Globus pallidus (tissue), 1 donor: ENCODE measurements around the gene CCDC149.
A peak's percentile ranks its signal among the peaks of the same experiment; 100 is the strongest.

Source experiments
- DNase-seq: peaks from one replicate; pipeline ENCODE4 v3.0.0-alpha.2; 2015; ENCODE audit warnings: low spot score

The CCDC149 gene

DNA sequence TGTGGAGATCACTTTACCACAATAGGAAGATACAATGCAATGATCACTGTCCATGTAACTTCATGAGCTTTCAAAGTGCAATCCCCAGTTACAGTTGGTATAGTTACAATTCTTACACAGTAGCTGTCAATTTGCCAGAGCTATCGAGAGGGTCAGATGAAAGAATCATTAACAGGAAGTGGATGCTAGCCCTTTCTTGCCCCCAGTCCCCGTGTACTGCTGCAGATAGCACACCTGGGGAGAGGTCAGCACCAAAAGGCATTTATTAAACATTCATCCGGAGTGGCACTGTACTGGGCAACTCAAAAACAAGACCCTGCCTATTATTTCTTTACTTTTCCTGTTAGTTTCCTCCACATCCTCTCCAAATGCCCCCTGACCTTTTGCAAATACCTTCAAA lies 69.7 kb downstream of the CCDC149 start:
- DNase-seq = no peak

DNA sequence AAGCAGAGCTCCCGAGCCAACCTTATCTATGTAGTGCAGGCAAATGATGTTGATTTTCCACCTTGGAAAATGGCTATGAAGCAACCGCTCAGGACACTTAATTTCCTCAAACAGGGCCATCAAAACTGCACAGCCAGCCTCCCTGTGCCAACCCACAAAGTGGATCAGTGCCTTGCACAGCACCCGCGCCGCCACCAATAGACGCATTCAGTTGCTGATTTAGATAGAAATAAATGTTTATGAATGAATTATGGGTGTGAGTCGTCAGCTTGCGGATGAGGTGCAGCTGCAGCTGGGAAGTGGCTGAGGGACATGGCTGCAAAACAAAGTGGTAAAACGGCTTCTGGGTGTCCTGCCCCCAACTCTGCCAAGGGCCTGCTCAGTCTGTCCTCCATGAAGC lies 70.5 kb downstream of the CCDC149 start:
- DNase-seq = no peak

DNA sequence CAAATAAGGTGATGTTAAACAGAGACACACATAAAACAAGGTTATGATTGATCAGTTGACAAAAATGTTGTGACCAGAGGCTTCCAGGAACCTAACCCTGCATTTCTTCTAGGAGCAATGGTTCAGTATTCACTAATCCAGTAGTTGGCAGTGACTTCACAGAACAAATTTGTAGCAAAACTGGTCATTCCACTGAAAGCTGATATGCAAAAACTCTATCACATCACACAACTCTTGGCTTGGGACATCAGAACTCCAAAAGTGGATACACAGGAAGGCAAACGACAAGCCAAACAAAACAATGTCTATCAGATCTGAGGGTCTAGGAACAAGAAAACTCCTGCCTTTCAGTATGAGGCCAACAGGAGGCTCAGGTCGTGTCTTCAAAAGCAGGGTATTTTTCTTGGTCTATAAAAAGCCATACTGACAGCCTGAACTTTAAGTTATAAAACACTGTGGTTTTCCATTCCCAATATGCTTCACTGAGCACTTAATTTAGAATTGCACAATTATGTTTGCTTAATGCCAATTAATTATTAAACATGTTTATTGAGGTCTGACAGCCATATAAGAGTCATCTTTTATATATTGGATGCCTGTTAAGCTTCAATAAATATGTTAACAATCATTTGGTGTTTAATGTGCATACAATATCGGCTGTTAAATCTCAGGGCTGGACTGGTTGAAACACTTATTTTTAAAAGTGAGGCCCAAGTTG lies 71.9 kb downstream of the CCDC149 start:
- no peak for DNase-seq

DNA sequence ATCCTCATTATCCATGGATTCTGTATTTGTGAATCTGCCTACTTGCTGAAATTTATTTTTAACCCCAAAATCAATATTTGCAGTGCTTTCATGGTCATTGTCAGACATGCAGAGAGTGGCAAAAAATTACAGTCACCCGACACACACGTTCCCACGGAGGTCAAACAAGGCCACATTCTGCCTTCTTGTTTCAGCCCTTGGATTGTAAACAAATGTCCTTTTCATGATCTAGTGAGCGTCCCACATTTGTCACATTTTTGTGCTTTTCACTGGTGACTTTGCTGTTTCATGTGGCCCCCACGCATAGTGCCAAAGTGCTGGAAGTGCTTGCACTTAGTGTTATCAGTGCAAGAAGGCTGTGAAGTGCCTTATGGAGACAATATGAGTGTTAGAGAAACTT lies 72.5 kb downstream of the CCDC149 start:
- DNase-seq = peak; percentile 60

DNA sequence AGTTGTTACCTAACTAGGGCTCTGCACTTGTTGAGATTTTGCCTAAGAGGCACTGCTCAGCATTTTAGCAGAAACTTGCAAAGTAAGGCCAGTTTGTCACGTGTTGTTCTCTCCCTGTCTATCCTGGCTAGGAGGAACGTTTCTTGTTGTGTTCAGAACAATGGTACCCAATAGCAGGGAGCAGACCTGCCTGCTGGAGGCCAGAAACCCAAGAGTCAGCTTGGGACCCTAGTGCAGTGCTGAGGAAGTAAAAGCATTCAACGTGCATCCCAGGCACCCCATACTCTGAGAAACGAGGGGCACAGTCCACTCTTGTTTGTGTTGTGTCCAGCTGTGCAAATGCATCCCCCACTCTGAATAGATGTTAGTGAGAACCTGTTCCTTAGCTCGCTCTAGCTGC lies 75.1 kb downstream of the CCDC149 start:
- no peak for DNase-seq

DNA sequence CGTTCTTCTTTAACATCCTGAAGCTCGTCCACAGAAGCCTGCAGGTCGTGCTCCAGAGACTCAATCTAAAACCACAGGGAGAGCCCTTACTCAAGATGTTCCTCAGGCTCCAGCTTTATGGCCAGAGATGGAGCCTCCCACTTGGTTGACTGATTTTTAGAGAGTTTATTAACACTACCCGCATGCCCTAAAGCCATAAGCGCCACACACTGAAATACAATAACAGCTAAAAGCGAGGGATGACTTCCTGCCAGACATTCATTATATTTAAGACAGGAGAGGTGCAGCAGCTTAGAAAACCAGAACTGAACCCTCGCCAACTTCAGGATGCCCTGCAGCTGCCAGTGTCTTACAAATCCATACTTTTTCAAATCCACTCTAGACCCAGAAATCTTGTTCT lies 75.5 kb downstream of the CCDC149 start:
- DNase-seq = no peak

DNA sequence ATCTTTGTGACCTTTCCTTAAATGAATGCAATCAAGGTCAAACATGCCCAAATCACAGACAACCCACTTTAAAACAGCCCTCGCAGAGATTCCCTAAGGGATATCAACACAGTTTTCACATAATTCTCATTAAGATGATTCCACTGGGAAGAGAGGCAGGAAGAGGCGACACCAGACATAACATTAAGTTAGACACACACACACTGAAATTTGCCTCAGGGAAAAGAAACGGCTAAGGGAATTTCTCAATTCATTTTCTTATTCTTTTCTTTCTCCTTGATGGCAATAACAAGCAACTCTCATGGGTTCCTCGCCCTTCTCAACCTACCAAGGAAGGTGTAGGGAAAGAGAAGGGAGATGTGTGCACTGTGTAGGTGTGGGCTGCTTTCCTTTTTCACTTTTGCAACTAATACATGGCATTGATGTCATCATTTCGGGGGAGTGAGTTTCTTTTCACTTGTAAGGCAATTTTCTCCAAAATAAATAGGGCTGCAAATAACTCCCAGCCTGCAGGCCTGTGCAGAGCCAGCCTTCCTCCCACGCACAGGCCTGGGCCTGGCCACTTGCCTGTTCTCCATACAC lies 76.1 kb downstream of the CCDC149 start:
- no peak for DNase-seq

DNA sequence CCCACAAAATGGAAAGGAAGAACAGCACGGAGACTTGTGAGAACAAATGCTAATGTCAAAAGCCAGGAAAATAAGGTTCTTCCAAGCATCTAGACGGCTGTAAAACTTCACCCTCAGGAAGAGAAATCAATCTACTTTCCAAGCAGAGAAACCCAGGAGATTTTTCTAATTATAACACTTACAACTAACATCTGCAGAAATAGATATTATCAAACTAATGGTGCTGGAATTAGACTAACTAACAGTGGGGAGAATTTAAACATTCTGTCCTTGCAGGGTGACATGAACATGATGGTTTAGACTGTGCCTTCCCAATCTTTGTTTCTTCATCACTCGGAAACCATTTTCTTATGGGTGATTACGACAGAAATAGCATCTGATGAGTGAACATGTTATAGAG lies 77.1 kb downstream of the CCDC149 start:
- DNase-seq = no peak

DNA sequence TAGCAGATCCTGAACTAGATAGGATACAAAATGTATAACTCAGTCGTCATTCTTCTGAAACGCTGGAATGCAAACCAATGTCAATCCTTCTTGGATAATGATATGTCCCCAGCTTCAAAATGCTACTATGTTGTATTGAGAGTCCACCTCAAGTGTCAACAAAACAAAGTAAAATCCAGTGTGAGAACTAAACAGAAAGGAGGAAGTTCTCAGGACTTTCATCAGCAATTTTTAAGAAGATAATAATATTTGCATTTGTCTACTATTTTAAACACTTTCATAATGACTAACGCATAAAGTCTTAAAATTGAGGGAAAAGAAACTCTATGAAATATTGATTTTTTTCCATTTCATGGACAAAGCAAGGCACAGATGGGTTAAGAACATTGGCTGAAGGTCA lies 81.2 kb downstream of the CCDC149 start:
- no peak for DNase-seq

DNA sequence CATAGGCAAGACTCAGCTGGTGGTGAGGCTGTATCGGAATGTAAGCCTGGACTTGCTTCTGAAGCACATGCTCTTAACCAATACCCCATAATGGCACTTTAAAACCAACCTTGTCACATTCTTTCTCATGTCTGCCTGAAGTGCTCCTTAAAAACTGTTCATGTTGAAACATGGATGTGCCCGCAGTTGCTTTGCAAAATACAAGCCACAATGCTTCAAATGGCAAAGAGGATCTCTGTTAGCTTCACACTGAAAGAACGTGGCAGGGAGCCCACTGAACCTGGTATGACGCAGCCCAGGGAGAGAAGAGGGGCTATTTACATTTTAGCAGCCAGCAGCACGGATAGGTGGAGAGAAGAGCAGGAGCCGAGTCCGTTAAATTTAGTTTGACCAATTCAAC lies 88.1 kb downstream of the CCDC149 start:
- DNase-seq = no peak

DNA sequence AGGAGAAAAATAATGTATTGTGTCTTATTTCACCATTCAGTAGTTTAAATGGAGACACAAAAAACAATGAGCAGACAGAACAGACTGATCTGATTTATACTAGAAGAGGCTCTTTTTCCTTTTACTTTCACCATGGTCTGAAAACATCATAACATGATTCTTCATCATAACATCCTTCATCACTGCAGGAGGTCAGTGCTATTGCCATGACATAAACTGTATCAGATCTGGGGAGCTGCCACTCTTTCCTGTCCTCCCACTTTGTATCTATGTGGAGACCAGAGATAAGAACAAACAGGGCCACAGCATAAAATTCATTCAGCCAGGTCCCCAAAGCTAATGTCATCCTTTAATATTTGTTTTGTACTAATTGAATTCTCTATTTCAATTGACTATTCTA lies 92.3 kb downstream of the CCDC149 start:
- DNase-seq = no peak

DNA sequence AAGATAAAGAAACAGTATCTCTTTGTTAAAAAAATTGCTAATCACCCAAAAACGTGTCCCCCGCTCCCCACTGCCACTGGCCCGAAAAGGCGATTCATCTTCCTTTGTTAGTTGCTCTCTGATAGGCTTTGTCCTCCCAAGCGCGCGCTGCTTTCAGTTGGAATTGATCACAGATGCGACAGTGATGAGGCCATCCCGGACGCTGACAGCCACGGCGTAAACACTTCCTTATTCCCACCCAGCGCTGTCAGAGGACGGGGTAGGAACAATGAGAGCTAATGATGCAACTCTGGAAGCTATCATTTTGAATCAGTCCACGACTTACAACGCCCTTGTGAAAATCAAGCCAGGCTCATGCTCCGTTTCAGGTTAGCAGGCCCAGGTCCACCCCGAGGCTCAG lies 96.0 kb downstream of the CCDC149 start:
- peak; percentile 80 for DNase-seq

DNA sequence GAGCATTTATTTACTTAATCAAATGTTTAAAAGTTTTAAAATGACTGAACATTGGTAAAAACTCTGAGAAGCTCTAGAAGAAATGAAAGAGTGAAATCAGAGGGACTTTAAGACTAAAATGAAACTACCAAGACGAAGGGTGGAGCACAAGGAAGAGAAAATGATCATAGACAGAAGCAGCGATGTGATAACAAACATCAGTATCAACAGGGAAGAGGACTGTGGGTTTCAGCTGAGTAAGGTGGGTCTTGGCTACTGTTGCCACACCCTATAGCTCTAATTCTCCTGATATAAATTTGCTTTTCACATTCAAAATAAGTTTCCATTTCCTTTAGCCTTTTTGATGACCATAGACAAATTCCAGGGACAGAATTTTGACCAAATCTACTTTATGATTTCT lies 99.1 kb downstream of the CCDC149 start:
- DNase-seq = no peak

DNA sequence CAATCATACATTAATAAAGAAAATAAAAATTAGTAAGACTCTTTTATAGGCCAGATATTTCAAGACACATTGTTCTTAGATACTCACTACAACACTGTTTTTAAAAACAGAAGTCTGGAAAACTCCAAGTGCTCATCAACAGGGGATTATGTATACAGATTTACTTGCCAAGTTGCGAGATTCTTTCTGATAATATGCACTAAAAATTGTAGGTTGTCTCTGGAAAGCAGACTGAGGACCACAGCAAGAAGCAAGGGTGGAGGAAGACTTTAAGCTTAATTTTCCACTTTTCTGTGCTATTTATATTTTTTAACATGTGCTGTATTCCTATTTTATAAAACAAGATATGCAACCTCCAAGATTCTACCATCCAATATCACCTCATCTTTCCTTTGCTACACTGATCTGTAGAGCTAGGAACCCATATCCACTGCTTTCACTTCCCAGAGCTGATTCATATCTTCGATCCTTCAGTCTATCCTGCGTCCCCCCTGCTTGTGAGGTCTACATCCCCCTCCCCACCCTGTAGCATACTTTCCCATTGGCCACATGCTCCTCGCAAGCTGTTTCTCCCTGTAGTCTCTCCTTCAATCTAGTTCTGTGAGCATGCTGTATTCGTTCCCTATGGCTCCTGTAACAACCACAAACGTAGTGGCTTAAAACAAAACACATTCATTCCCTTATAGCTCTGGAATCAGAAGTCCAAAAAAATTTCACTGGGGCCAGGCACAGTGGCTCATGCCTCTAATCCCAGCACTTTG lies 101.8 kb downstream of the CCDC149 start:
- no peak for DNase-seq

DNA sequence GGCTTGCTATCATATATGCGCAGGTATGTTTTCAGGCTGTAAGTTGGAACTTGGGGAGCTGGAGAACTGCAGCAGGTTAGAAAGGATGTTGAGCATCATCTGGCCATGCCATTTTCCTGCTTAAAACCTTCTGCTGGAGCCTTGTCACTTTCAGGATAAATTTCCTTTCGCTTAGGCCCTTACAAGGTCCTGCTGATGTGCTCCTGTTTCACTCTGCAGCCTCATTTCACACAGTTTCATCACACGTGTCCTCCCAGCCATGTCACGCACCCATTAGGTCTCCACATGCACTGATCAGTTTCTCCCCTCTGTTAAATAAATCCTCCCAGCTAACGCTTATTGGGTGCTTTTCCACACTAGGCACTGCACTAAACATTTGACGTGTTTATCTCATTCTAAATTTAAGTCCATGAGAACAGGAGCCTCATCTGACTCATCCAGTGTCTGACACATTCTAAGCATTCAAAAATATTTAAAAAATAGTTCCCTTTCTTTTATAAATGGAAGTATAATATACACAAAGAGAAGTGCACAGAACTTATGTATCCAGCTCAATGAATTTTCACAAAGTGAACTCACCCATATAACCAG lies 102.9 kb downstream of the CCDC149 start:
- DNase-seq = no peak

DNA sequence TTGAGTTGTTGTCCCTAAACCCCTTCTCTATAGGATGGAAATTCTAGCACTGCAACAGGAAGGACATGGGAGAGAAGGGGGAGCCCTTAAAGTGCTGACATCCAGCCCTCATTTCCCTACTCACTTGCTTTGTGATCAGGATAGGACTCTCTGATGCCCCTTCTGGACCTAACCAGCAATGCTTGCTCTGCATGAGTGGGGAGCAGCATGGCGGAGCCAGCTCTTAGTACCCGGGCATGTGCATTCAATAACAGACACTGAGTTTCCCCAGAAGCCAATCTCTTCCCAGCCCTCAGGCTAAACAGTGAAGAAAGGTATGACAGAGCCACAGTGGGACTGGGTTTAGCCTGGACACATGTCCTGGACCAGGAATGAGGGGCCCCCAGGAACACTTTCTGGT lies 103.5 kb downstream of the CCDC149 start:
- no peak for DNase-seq

DNA sequence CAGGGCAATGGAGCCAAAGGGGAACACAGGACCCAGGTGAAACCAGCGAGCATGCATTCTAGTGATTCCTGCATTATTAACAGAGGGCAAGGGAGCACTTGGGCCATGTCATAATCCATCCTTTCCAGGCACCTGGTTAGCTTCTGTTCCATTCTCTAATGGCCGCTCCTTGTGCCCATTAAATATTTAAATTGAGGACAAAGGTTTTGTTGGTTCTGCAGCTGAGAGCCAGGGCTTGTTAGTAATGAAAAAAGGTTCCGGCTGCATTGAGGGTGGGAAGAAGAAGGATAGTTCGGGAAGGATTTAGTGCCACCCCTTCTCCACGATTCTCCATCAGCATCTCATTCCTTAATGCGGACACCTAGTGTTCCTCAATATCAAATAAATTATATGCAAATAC lies 103.9 kb downstream of the CCDC149 start:
- DNase-seq = no peak

DNA sequence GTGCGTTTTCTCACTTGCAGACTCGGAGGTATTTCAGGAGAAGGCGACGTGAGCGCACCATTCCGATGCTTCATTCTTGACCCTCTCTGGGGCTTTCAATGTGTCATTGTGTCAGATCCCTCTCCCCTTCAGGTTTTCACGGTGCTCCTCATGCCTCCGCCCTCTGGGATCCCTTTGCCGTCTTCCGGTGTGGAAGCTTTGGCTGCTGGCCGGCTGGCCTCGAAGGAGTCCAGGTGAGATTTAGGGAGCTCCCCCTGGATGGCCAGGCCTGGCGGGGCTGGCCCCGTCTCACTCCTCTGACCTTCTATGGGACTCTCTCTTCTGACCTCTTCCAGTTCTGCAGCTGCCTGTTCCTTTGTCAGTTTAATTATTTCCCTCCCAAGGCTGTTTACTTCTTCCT lies 104.6 kb downstream of the CCDC149 start:
- no peak for DNase-seq

DNA sequence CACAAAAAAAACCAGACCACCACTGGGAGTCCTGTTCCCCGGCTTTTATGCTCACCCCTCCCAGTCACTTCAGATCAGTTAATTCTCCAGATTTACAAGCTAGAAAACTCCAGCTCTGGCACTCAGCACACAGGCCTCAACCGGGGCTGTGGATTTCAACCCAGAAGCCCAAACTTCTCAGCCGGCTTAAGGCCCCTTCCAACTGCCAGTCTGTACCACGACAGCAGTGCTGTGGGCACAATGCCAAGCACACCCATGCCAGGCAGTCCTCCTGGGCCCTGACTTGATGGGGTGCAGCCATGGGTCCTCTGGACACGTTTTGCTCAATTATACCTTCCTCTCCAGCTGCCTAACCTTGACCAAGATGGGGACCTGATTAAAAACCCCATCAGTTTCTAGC lies 105.2 kb downstream of the CCDC149 start:
- no peak for DNase-seq

DNA sequence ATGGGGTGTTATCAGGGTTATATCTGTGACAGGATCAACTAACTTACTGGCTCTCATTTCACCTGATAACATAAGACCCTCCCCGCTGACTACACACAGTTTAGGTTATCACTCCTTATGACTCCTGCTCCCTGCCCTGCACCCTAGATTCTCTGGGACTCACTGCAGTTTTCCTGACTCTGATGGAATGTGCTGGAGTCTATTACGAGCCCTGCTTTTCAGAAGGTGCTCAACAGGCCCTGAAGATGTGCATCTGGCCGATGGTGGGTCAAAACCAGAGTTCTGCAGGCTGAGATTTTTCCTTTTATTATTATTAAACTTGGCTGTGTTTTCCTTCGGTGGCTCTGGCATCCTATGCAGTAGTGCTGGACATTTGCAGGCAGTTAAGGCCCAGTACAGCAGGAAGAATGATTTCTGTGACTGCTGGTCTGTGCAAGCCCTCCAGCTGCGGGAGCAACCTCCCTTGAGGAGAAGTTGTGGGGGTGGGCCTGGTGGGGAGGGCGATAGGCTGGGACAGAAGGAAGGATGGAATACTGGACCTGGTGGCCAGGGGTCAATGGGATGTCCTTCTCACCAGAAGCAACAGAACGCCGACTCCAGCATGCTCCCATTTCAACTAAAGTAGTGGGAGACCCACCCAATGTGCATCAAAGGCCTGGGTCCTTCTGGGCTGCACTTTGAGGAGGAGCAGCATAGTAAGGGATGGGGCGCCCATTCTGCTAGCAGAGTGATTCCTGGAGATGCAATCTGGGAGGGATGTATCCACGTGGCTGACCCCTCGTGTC lies 106.4 kb downstream of the CCDC149 start:
- DNase-seq = no peak

DNA sequence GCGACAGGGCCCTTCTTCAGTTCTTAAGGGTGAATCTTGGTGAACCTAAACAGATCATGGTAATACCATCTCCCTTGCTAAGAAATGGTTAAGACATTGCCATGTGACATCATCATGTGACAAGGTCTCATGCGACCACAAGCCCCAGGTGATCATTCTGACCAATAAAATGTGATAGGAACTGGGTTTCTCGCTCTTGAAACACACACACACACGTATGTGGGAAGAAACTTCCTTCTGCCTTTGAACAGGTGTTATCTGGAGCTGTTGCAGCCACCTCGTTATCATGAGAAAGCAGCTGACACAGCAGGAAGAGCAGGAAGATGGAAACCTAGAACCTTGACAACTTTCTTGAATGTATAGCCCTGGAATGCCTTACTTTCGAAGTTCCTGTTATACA lies 107.3 kb downstream of the CCDC149 start:
- DNase-seq = no peak

DNA sequence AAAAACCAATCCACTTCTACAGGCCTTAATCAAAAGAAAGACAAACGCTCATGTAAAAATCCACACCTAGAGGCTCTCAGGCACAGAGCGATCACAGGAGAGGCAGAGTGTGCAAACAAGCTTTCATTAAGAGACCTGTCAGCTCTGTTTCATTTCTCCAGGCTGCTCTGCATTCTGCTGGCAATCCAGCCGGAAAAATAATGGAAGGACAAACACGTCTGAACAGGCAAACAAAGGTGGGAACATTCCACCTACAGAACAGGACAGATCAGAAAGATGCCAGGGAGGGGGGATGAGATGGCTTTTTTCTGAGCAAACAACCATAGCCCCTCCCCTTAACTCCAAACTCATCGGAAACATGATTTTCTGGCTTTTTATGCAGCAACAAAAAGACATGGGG lies 107.8 kb downstream of the CCDC149 start:
- no peak for DNase-seq
